ENCODE data around the gene THEM5.

Gene THEM5

GRCh38 chr1:151835596-151835995 is 17.9 kb downstream of the THEM5 start:
- no peak for DNase-seq (ENCODE audit: low read depth, low spot score)
- no peak for TF ChIP-seq CTCF (IDR thresholded peaks at IDR 0.05; ENCODE audit: low read depth, low read length)
- in situ Hi-C loops (cut with HindIII; ENCODE audit: low sequenced_read_pairs): no loop called here
- no peak overlapping the region for H3K4me3 ChIP-seq (ENCODE audit: low read depth, low read length)

GRCh38 chr1:151834239-151834638 is 19.3 kb downstream of the THEM5 start:
- no peak for TF ChIP-seq CTCF (IDR thresholded peaks at IDR 0.05; ENCODE audit: low read depth, low read length)
- no peak for DNase-seq (ENCODE audit: low read depth, low spot score)
- in situ Hi-C loops (cut with HindIII; ENCODE audit: low sequenced_read_pairs): no loop called here
- H3K4me3 ChIP-seq (ENCODE audit: low read depth, low read length): no peak overlapping the region

- no peak for DNase-seq (ENCODE audit: low read depth, low spot score)
- in situ Hi-C loops (cut with HindIII; ENCODE audit: low sequenced_read_pairs): no loop called here
- no peak for TF ChIP-seq CTCF (IDR thresholded peaks at IDR 0.05; ENCODE audit: low read depth, low read length)
- H3K4me3 ChIP-seq (ENCODE audit: low read depth, low read length): no peak overlapping the region
These were observed 20.2 kb downstream of the THEM5 start for GRCh38 chr1:151833172-151833900.

DNA sequence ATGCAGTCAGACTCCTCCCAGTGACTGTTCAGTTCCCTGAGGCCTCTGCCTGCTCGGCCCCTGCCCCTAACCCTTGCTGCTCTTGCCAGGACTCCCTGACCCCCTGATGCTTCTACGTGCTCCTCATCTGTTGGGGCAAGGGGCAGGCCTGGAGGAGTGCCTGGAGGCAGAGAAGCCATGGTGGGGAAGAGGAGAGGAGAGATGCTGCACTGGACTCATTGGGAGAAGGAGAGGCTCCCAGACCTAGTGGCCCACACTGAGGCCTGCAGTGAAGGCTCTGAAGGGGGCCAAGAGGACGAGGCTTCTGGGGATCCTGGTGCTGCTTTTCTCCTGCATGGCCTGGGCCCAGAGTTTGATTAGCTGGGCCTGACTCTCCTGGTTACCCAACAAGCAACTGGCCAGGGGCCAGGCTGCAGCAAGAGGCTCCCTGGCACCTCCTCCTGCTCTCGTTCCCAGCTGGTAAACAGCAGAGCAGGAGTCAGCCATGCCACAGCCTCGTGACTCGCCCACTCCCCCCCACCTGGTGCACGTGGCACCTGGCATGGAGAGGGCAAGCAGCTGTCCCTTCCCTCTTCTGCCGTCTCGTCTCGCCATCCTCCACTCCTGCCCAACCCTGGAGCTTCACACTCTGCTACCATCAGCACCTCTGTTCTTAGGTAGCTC is 21.1 kb downstream of the THEM5 start:
- no peak for DNase-seq (ENCODE audit: low read depth, low spot score)
- in situ Hi-C loops (cut with HindIII; ENCODE audit: low sequenced_read_pairs): no loop called here

GRCh38 chr1:151831605-151832004 is 21.9 kb downstream of the THEM5 start, which contains the start of gene RORC:
Gene RORC (minus strand): TSS chr1:151831802. CDS start chr1:151831764, 38 bp downstream.
- in situ Hi-C loops (cut with HindIII; ENCODE audit: low sequenced_read_pairs): no loop called here
- no peak for DNase-seq (ENCODE audit: low read depth, low spot score)
- no peak within 1 kb of the TSS for H3K4me3 ChIP-seq (ENCODE audit: low read depth, low read length)
- TF ChIP-seq CTCF (IDR thresholded peaks at IDR 0.05; ENCODE audit: low read depth, low read length): no peak

More for the DNA sequence above, 21.1 kb downstream of the THEM5 start:
- H3K4me3 ChIP-seq (ENCODE audit: low read depth, low read length): no peak overlapping the region
- no peak for TF ChIP-seq CTCF (IDR thresholded peaks at IDR 0.05; ENCODE audit: low read depth, low read length)

DNA sequence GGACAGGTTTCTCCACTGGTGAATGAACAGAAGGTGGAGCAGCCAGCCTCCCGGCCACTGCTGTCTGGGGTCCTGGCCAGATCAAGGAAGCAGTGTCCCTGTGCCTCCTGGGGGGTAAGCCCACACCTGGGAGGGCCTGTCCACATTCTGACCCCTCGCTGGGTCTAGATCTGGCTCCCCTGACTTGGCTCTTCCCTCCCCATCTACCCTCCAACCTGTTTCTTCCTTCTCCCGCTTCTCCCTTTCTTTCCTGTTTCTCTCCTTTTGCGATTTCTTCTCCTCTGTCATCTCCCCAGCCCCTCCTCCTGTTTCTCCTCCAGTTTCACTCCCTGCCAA is 22.3 kb downstream of the THEM5 start:
- no peak for DNase-seq (ENCODE audit: low read depth, low spot score)
- TF ChIP-seq CTCF (IDR thresholded peaks at IDR 0.05; ENCODE audit: low read depth, low read length): no peak
- no peak overlapping the region for H3K4me3 ChIP-seq (ENCODE audit: low read depth, low read length)
- in situ Hi-C loops (cut with HindIII; ENCODE audit: low sequenced_read_pairs): no loop called here
